HepG2 (cell line): ENCODE measurements around the gene MICAL3. TPM values are rescaled to one million over a fixed set of nuclear protein-coding genes. Genes with fewer than 3 reads are reported as not detected.
"Not testable (repeated sequence)": the region's sequence is repeated elsewhere in the genome, so short reads cannot be mapped to it uniquely, and the experiment has no call there.

Experiments
- ATAC-seq: fragments of 200-7000 bp; cut with Tn5 transposase; 3 replicates; pipeline ENCODE4 v1.9.1; 2020; ENCODE audit warnings: mild to moderate bottlenecking, moderate library complexity
- BruUV-seq: library from RNA; stranded (reverse); fragments of 400-500 nt; replicated peaks from 2 replicates; lab custom pipeline; 2021; lab: Mats Ljungman, UMichigan
- CTCF ChIA-PET: fragments of 300-600 bp; formaldehyde crosslinking; extraction: SDS; loops from one replicate; lab custom pipeline; 2021; ENCODE audit warnings: low total read pairs, inconsistent platforms, low intra/inter-chr PET ratio; lab: Yijun Ruan, JAX
- POLR2A ChIA-PET: fragments of 350-600 bp; sonication (Branson Sonifier 250); formaldehyde crosslinking; loops from one replicate; lab custom pipeline; 2020; ENCODE audit warnings: antibody characterized with exemption, inconsistent platforms; lab: Yijun Ruan, JAX
- DNase-seq: peaks from one replicate; pipeline ENCODE4 v3.0.0-alpha.2; 2015; ENCODE audit warnings: low spot score
- FAIRE-seq: peaks from 3 replicates; lab custom pipeline; 2011; peaks lifted over from hg19 to GRCh38; lab: Jason Lieb, UNC
- H2AFZ ChIP-seq: one replicate; pipeline ENCODE4 v1.6.1; 2011; ENCODE audit warnings: low read length, inconsistent platforms
- H3K27ac ChIP-seq: fragments of 300-600 bp; 3 replicates; pipeline ENCODE4 v1.8.0; 2011; ENCODE audit warnings: mixed run types, mild to moderate bottlenecking, mixed read lengths, low read length, inconsistent platforms; ENCODE audit not compliant: insufficient read depth; ENCODE audit errors: extremely low read length
- H3K27me3 ChIP-seq, 2 experiments: fragments of 200-600 bp in 1 of 2; 2 replicates in 1 of 2; 3 replicates in 1 of 2; pipeline versions ENCODE4 v1.6.0 to v1.8.0; 2011; ENCODE audit warnings: low read length in 2 of 2, mild to moderate bottlenecking in 2 of 2, moderate library complexity in 2 of 2, inconsistent platforms in 1 of 2; ENCODE audit not compliant: insufficient read depth in 2 of 2, control insufficient read depth in 1 of 2
- H3K36me3 ChIP-seq, 2 experiments: fragments of 200-600 bp in 1 of 2; replicated peaks in 1 of 2; 2 replicates in 1 of 2; 3 replicates in 1 of 2; pipeline versions ENCODE4 v1.5.1 to v1.8.0; 2011; ENCODE audit warnings: low read length in 2 of 2, inconsistent platforms in 1 of 2; ENCODE audit not compliant: insufficient read depth in 2 of 2, control insufficient read depth in 1 of 2
- H3K4me1 ChIP-seq: 2 replicates; pipeline ENCODE4 v1.5.1; 2012; ENCODE audit warnings: low read length, inconsistent platforms; ENCODE audit not compliant: insufficient read depth
- H3K4me2 ChIP-seq: 2 replicates; pipeline ENCODE4 v1.6.0; 2011; ENCODE audit warnings: low read depth, low read length, inconsistent platforms
- H3K4me3 ChIP-seq, 3 experiments: fragments of 200-600 bp in 1 of 3; sonication (generic), shearing (Covaris generic) in 1 of 3; replicated peaks in 1 of 3; 2 replicates each; pipeline ENCODE4 v1.5.1; 2011 to 2016; ENCODE audit warnings: low read length in 3 of 3, inconsistent platforms in 2 of 3, low read depth in 2 of 3, mild to moderate bottlenecking in 2 of 3, control low read depth in 1 of 3, mixed read lengths in 1 of 3; ENCODE audit not compliant: insufficient read depth in 1 of 3
- H3K79me2 ChIP-seq: one replicate; pipeline ENCODE4 v1.6.1; 2011; ENCODE audit warnings: low read length, inconsistent platforms; ENCODE audit not compliant: insufficient read depth
- H3K9ac ChIP-seq: 2 replicates; pipeline ENCODE4 v1.6.0; 2011; ENCODE audit warnings: mild to moderate bottlenecking, low read depth, low read length, inconsistent platforms; ENCODE audit not compliant: insufficient read depth
- H3K9me3 ChIP-seq: 2 replicates; pipeline ENCODE4 v1.5.1; 2012; ENCODE audit warnings: mild to moderate bottlenecking, low read length
- H4K20me1 ChIP-seq: 2 replicates; pipeline ENCODE4 v1.6.0; 2011; ENCODE audit warnings: inconsistent platforms, mild to moderate bottlenecking, low read length, moderate library complexity; ENCODE audit not compliant: insufficient read depth
- ARID2 ChIP-seq: sonication (generic); formaldehyde crosslinking; IDR thresholded peaks from 2 replicates; pipeline ENCODE4 v1.8.1; 2022; ENCODE audit warnings: mild to moderate bottlenecking, missing genetic modification reagents, borderline replicate concordance
- DBP ChIP-seq: sonication (generic); formaldehyde crosslinking; IDR thresholded peaks from 2 replicates; pipeline ENCODE4 v1.4.0; 2020; ENCODE audit warnings: missing genetic modification reagents; ENCODE audit errors: not compliant biosample characterization
- NPAS2 ChIP-seq: sonication (generic); formaldehyde crosslinking; IDR thresholded peaks from 2 replicates; pipeline ENCODE4 v1.8.0; 2022; ENCODE audit warnings: mild to moderate bottlenecking, missing genetic modification reagents, borderline replicate concordance
- SMYD3 ChIP-seq: sonication (generic); formaldehyde crosslinking; IDR thresholded peaks from 2 replicates; pipeline ENCODE4 v1.8.1; 2023; ENCODE audit warnings: mild to moderate bottlenecking, missing genetic modification reagents
- ZBTB37 ChIP-seq: sonication (generic); formaldehyde crosslinking; IDR thresholded peaks from 2 replicates; pipeline ENCODE4 v1.4.0; 2020; ENCODE audit warnings: mild to moderate bottlenecking, missing genetic modification reagents
- ZNF121 ChIP-seq: sonication (generic); formaldehyde crosslinking; IDR thresholded peaks from 2 replicates; pipeline ENCODE4 v1.5.0; 2020; ENCODE audit warnings: mild to moderate bottlenecking, missing genetic modification reagents
- ZNF124 ChIP-seq: sonication (generic); formaldehyde crosslinking; IDR thresholded peaks from 2 replicates; pipeline ENCODE4 v1.4.0; 2020; ENCODE audit warnings: missing genetic modification reagents
- ZNF773 ChIP-seq: sonication (generic); formaldehyde crosslinking; IDR thresholded peaks from 2 replicates; pipeline ENCODE4 v1.4.0; 2020; ENCODE audit warnings: missing genetic modification reagents, borderline replicate concordance
- WGBS: methylation state at CpG from one replicate; pipeline ENCODE4 v1.1.6; 2017; ENCODE audit warnings: low lambda C conversion rate; 5-methylcytosine and 5-hydroxymethylcytosine counted together
- in situ Hi-C: cut with HindIII; loops from 2 replicates; pipeline ENCODE4 v1.10.0; 2017; ENCODE audit warnings: low pct_unique_long_range_greater_than_20kb; ENCODE audit not compliant: extremely low pct_ligation_motif_present
- intact Hi-C: fragments of 100-400 bp; cut with micrococcal nuclease; formaldehyde crosslinking; loops from one replicate; pipeline ENCODE4 v1.10.0; 2022; ENCODE audit not compliant: unreplicated experiment
- polyA plus RNA-seq, 8 experiments: library from polyadenylated mRNA; depleted of rRNA in 3 of 8; stranded (reverse) in 7 of 8; unstranded in 1 of 8; fragments of >200 nt; fragmentation: Illumina TruSeq in 4 of 8; extraction: Trizol in 4 of 8; gene quantifications; 2 replicates each; pipeline versions ENCODE4 v1.2.1 to v1.2.3, GENCODE V29; 2011 to 2016; ENCODE audit warnings: low read depth in 4 of 8, missing spikeins in 1 of 8, mixed read lengths in 1 of 8; ENCODE audit not compliant: insufficient read depth in 1 of 8
- total RNA-seq, 5 experiments: library from RNA; depleted of rRNA; stranded (reverse); fragments of >200 nt; fragmentation: Illumina TruSeq; extraction: Trizol; gene quantifications; 2 replicates each; pipeline ENCODE4 v1.2.3, GENCODE V29; 2016; ENCODE audit warnings: low read depth in 1 of 5
- TF ChIP-seq, protein P1 (sequence below): sonication (generic); formaldehyde crosslinking; IDR thresholded peaks from 2 replicates; pipeline ENCODE4 v1.4.0; 2020; ENCODE audit warnings: missing genetic modification reagents

MICAL3 gene
- total and polyA plus RNA-seq, 2 of the 13 experiments (the other 11 are each of a cell fraction or from before 2014, with no cell fraction given): 5.3 to 12.5 TPM

DNA sequence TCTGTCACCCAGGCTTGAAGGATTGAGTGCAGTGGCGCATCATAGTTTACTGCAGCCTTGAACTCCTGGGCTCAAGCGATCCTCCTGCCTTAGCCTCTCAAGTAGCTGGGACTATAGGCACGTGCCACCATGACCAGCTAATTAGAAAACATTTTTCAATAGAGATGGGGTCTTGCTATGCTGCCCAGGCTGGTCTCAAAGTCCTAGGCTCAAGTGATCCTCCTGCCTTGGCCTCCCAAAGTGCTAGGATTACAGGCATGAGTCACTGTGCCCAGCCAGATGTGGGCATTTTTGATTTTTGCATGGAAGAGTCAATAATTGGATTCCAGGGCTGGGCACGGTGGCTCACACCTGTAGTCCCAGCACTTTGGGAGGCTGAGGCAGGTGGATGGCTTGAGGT, 49.6 kb upstream of the MICAL3 start:
- H4K20me1 ChIP-seq, intact Hi-C loops, H2AFZ ChIP-seq, FAIRE-seq, H3K4me2 ChIP-seq, CTCF ChIA-PET, H3K27ac ChIP-seq, H3K36me3 ChIP-seq, ATAC-seq, H3K27me3 ChIP-seq, H3K9me3 ChIP-seq, DNase-seq, H3K9ac ChIP-seq, BruUV-seq, H3K4me3 ChIP-seq: not testable (repeated sequence)
- in situ Hi-C loops: loop anchor here (5.0 to 10.0 kb wide), 2 partner anchors 72 to 159 kb away; no protein-coding TSS in a partner anchor
- peak; percentile 72; the same call in 1 of the 2 replicates for TF ChIP-seq ZNF121
- Histone ChIP-seq H3K4me1 (peaks cover 50% of the 10 kb centered on the region), H3K79me2 (peaks cover 14% of the 10 kb centered on the region)
- POLR2A ChIA-PET: interaction anchor here (2.2 kb wide), 1 partner anchor 18 kb away, joined by 5 read pairs; no protein-coding TSS in a partner anchor
- 73% methylated on average over 3 of the region's 4 CpGs for WGBS

DNA sequence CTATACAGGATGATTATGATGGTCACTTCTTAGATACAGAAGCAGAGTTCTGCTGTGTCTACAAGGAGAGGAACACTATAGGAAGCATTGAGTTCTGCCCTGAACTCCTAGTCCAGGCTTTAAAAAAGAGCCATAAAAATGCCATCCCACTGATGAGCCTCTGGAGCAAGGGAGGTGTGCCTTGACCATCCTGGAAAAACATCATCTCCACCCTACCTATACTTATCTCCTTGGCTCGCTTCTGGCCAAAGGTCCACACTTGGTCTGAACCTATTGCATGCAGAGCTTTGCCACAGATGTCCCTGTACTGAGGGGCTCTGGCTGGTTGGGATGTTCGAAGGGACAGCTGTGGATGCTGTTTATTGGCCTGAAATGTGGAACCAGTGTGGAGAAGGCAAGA, 49.1 kb upstream of the MICAL3 start:
- Histone ChIP-seq H2AFZ (no peak overlapping the region), H3K79me2 (peaks cover 10% of the 10 kb centered on the region), H3K4me3 (no peak overlapping the region), H3K27ac (no peak overlapping the region), H3K36me3 (no peaks in the 10 kb centered on the region), H3K4me2 (no peak overlapping the region), H3K4me1 (peaks cover 50% of the 10 kb centered on the region), H3K9ac (no peak overlapping the region), H3K9me3 (no peaks in the 10 kb centered on the region), H4K20me1 (no peaks in the 10 kb centered on the region), H3K27me3 (no peaks in the 10 kb centered on the region; a peak in 1 of 5 replicates)
- CTCF ChIA-PET: no interaction called here
- no TSS peak for BruUV-seq
- in situ Hi-C loops (loop anchor here (5.0 to 10.0 kb wide), 2 partner anchors 71 to 159 kb away; no protein-coding TSS in a partner anchor), intact Hi-C loops (no loop called here)
- POLR2A ChIA-PET: interaction anchor here (2.2 kb wide), 1 partner anchor 17 kb away, joined by 5 read pairs; no protein-coding TSS in a partner anchor
- ATAC-seq (no peak), DNase-seq (no peak), FAIRE-seq (no peak)
- 43% methylated on average over 2 of the region's 2 CpGs for WGBS
- TF ChIP-seq SMYD3 (CRISPR knock-in tag) (no peak), DBP (CRISPR knock-in tag) (no peak), ZNF124 (CRISPR knock-in tag) (no peak), ARID2 (CRISPR knock-in tag) (no peak), NPAS2 (CRISPR knock-in tag) (no peak), ZBTB37 (CRISPR knock-in tag) (no peak), ZNF773 (CRISPR knock-in tag) (no peak)
- TF ChIP-seq, protein P1, sequence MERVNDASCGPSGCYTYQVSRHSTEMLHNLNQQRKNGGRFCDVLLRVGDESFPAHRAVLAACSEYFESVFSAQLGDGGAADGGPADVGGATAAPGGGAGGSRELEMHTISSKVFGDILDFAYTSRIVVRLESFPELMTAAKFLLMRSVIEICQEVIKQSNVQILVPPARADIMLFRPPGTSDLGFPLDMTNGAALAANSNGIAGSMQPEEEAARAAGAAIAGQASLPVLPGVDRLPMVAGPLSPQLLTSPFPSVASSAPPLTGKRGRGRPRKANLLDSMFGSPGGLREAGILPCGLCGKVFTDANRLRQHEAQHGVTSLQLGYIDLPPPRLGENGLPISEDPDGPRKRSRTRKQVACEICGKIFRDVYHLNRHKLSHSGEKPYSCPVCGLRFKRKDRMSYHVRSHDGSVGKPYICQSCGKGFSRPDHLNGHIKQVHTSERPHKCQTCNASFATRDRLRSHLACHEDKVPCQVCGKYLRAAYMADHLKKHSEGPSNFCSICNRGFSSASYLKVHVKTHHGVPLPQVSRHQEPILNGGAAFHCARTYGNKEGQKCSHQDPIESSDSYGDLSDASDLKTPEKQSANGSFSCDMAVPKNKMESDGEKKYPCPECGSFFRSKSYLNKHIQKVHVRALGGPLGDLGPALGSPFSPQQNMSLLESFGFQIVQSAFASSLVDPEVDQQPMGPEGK (CRISPR knock-in tag): no peak
